Inflammatory macrophage treated with lipopolysaccharide for 4 hours (primary cell): ENCODE results near the gene ASPDH.
A peak's percentile ranks its signal among the peaks of the same experiment; 100 is the strongest.
"Not testable (repeated sequence)": the region's sequence is repeated elsewhere in the genome, so short reads cannot be mapped to it uniquely, and the experiment has no call there.

Experiments used
- DNase-seq: peaks from one replicate; pipeline ENCODE4 v3.0.0-alpha.2; 2020

ASPDH gene

GRCh38 chr19:50476224-50476906, 37.3 kb downstream of the ASPDH start, which contains the start of the genes EMC10 and GARIN5A:
EMC10 (plus strand) TSS chr19:50476507; CDS start chr19:50476545, 38 bp downstream.
GARIN5A (minus strand) TSS chr19:50476848; CDS start chr19:50476388, 460 bp downstream.
- DNase-seq: peak; percentile 93

DNA sequence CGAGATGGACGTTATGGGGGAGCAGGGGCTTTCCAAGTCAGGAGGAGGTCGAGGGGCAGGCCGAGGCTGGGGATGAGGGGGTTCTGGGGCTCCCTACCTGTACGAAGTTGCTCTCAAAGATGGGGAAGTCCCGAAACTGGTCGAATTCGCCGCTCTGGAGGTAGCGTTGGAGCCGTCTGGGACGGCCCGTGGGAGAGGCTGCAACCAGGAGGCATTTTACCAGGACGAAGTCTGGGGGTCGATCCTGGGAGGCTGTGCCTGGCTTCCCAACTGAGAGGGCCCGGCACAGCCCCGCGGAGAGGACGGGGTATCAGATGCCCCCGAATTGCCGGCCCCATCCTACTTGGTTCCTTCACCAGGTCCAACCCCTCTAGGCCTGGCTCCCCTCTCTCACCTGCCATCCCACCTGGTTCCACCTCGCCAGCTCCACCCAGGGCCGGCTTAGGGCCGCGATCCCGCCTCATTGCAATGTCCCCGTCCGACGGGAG, 37.9 kb downstream of the ASPDH start:
- DNase-seq: no peak

DNA sequence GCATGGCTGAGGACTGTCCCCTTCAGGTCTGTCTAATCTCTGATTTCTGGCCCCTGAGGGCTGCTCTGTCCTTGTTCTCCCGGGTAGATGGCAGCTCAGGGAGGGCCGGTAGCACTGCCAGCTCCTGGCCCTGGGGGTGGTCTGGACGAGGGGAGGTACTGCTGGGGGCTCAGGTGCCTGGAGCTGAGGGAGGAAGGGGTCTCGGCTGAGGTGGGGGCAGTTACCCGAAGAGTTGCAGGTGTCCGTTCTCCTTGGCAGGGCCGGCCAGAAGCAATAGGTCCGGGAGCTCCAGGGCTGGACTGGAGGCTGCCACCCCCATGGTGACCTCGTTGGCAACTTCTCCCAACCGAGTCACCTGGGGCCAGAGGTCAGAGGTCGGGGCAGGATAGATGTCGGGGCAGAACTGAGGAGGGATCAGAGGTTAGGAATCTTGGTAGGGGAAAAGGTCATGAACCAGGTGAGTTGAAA, 38.6 kb downstream of the ASPDH start:
- DNase-seq: no peak

GRCh38 chr19:50473336-50473735, 40.4 kb downstream of the ASPDH start:
- DNase-seq: not testable (repeated sequence)

- DNase-seq: no peak
Observed at GRCh38 chr19:50468818-50469217, 44.9 kb downstream of the ASPDH start.

- no peak for DNase-seq
Observed at GRCh38 chr19:50467566-50467965, 46.1 kb downstream of the ASPDH start.

DNA sequence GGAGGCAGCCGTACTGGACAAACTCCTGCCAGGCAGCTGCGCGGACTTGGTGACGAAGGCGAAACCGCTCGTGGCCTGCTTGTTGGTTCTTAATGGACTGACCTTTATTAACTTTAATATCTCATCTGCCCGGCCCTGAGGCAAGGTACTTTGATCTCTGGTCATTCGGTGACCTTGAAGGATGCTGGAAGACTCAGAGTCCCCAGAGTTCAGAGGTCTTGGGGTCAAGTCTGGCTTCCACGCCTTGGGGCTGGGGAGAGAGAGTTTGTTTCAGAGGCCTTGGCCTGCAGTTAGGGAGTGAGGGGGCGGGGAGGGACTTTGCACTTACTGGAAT, 47.0 kb downstream of the ASPDH start:
- DNase-seq: no peak

- DNase-seq: no peak
Observed at GRCh38 chr19:50465986-50466705, 47.6 kb downstream of the ASPDH start.

DNA sequence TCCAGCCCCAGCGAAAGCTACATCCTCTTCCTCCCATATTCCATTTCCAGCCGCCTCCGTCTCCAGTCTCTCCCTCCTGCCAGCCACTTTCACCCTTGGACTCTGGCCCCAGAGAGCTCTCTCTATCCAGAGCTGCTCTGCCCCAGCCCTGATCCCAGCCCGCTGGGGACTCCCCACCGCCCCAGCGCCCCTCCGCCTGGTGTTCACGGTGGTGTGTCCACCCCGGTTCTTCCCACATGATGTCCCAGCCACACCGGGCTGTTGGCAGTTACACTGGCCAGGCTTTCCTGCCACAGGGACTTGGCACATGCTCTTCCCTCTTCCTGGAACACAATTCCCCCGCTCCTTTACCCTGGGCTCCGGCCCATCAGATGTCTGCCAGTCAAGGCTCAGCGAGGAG, 48.7 kb downstream of the ASPDH start:
- DNase-seq: no peak

GRCh38 chr19:50464348-50464747, 49.4 kb downstream of the ASPDH start:
- DNase-seq: no peak

DNA sequence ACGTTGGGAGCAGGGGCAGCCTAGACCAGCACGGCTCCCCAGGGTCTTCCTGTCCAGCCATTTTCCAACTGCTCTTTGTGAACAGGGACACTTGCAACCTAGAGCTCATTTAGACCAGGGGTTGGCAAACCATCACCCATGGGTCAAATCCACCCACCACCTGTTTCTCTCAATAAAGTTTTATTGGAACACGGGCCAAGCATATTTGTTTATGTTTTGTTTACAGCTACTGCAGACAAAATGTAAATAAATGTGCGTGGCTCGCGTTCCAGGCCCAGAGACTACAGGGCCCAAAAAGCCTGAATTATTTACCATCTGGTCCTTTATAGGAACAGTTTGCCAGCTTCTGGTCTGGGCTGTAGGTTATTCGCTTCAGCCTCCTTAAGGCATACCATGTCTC, 50.7 kb downstream of the ASPDH start:
- DNase-seq: no peak
